ENCODE results near the gene CCDC87.
"Not testable (repeated sequence)": the region's sequence is repeated elsewhere in the genome, so short reads cannot be mapped to it uniquely, and the experiment has no call there.

Gene CCDC87

DNA sequence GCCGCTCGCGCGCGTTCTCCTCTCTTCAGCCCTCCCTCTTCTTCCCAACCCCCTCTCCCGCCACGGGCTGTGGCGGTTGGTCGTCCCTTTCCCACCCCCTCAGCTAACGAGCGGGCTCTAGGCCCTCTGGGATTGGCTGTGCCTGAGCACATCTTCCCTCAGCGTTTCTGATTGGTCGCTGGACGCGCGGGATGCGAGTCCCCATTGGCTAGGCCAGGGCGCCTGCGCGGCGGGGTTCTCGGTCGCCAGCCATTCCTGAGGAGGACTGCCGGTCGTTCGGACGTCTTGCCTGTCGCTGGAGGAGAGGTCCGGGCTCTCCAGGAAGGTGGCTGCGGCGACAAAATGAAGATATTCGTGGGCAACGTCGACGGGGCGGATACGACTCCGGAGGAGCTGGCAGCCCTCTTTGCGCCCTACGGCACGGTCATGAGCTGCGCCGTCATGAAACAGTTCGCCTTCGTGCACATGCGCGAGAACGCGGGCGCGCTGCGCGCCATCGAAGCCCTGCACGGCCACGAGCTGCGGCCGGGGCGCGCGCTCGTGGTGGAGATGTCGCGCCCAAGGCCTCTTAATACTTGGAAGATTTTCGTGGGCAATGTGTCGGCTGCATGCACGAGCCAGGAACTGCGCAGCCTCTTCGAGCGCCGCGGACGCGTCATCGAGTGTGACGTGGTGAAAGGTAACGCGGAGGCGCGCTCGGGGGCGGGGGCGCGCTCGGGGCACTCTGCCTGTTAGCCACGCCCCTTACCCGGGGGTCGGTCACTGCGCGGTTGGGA lies 23.7 kb upstream of the CCDC87 start, which contains the start of gene RBM14:
RBM14 (plus strand) TSS at position 252 of the 776 bp plus-strand sequence; CDS start at position 343, 91 bp downstream.
- peak; percentile 98 for DNase-seq

DNA sequence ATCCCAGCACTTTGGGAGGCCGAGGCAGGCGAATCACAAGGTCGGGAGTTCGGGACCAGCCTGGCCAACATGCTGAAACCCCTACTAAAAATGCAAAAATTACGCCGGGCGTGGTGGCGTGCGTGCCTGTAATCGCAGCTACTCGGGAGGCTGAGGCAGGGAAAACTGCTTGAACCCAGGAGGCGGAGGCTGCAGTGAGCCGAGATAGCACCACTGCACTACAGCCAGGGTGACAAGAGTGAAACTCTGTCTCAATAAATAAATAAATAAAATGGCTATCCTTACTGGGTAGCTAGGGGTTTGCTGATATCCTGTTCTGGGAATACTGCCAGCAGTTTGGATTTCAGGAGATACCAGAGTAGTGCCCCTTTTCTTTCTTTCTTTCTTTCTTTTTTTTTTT lies 21.2 kb upstream of the CCDC87 start:
- no peak for DNase-seq

DNA sequence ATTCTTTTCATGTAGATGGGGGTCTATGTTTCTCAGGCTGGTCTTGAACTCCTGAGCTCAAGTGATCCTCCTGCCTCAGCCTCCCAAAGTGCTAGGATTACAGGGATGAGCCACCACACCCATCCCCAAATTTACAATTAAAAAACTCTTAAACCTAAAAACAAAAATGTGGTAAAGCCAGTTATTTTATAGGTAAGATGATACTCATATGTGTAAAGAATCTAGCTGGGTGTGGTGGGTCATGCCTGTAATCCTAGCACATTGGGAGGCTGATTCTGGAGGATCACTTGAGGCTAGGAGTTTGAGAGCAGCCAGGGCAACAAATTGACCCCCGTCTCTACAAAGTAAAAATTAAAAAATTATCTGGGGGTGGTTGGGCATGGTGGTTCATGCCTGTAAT lies 19.6 kb upstream of the CCDC87 start:
- DNase-seq: no peak

DNA sequence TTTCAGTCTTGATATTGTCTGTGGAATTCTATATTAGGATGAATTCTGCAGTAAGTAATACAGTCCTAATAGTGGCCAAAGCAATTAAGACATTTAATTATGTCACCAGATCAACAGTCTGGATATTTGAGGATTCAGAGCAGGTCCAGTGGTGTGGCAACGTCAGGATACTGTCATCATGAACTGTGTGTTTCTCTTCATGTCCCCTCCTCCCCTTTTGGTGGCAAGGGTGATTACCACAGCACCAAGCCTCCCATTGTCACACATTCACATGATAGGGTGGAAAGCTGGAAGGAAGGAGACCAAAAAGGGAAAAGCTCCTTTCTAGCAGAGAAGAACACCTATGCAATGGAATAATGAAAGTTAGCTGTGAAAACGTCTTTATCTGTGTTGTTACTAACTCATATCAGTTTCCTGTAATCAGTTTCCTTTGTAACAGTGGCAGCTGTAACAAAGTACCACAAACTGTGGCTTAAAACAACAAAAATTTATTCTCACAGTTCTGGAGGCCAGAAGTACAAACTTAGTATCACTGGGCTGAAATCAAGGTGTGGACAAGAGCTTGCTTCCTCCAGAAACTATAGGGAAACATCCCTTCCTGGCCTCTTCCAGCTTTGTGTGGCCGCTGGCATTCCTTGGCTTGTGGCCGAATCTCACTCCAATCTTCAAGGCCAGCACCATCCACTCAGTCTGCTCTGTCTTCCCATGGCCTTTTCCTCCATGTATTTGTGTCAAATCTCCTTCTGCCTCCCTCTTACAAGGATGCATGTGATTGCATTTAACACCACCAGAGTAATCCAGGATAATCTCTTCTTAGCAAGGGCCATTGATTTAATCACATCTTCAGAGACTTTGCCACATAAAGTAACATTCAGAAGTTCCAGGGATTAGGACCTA lies 17.1 kb upstream of the CCDC87 start:
- DNase-seq: no peak

DNA sequence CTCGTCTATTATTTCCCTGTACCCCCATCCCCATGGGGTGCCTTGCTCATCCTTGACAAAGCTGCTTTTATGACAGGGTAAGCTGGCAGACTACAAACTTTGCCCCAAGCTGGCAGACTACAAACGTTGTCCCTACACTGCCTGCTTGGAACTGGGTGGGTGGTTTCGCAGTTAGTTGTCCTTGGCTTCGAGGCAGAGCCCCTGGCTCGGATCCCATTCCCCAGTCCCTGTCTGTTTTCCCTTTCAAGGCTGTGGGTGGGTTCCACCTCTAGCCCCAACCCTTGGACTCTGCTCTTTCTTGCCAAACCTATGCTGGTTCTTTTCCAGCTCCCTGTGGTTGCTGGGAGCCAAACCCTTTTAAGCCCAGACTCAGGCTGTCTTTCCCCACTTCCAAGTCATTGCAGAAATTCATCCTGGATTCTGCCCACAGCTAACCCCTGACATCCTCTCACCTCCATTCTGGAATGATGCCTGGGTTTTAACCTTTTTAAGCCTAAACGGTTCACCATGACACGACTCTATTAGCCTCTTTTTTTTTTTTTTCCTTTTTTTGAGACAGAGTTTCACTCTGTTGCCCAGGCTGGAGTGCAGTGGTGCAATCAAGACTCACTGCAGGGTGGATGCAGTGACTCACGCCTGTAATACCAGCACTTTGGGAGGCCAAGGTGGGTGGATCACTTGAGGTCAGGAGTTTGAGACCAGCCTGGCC lies 14.4 kb upstream of the CCDC87 start:
- DNase-seq: no peak

DNA sequence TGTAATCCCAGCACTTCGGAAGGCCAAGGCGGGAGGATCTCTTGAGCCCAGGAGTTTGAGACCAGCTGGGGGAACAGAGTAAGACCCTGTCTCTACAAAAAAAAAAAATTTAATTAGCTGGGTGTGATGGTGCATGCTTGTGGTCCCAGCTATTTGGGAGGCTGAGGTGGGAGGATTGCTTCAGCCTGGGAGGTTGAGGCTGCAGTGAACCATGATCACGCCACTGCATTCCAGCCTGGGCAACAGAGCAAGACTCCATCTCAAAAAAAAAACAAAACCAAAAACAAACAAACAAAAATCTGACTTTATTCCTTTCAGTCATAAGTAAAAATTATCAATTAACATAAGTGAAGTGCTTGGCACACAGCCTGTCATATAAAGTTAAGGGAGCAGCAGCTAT lies 13.7 kb upstream of the CCDC87 start:
- DNase-seq: not testable (repeated sequence)

DNA sequence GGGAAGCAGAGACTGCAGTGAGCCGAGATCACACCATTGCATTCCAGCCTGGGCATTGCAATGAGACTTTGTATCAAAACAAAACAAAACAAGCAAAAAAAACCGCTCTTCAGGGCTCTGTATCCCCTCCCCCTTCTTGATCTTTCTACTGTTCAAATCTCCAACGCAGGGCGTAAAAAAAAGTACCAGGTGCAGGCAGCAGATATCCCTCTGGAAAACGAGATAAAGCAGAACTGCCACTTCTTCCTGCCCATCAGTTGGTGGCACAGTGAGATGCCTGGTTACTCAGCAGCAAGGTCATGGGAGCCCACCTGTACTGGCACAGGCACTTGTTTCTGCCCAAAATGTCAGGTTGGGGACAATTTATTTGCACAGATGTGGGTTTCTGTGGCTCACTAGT lies 11.3 kb upstream of the CCDC87 start:
- DNase-seq: no peak

DNA sequence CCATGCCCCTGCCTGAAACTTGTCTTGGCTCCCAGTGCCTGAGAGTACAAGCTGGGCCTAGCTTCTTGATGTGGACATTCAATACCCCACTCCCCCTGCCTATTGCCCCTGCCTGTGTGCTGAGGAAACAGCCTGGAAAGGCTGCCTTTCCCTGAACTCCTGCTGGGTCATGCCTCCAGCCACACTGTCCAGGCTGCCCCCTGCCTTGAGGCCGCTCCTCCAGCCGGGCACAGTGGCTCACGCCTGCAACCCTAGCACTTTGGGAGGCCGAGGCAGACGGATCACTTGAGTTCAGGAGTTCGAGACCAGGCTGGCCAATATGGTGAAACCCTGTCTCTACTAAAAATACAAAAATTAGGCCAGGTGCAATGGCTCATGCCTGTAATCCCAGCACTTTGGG lies 10.2 kb upstream of the CCDC87 start:
- DNase-seq: no peak

DNA sequence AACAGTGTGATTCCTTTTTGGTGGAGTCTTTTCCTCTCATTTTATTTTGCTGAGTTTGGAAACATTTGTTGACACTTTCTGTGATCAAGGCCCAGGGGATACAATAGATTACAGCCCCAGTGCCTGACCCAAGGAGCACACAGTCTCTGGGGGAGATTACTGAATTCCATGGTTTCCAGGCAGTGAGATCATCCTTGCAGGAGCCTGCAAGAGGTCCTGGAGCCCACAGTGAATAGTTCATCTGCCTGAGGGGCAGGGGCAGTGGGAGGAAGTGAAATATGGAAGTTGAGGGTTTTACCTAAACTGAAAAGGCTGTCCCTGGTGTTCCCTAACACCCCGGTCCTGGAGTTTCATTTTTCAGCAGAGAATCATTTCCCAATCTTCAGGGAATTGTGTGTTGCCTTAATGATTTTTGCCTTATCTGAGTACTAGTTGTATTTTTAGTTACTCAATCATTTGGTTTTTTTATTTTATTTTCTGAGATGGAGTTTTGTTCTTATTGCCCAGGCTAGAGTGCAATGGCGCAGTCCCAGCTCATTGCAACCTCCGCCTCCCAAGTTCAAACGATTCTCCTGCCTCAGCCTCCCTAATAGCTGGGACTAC lies 7.9 kb upstream of the CCDC87 start:
- no peak for DNase-seq

DNA sequence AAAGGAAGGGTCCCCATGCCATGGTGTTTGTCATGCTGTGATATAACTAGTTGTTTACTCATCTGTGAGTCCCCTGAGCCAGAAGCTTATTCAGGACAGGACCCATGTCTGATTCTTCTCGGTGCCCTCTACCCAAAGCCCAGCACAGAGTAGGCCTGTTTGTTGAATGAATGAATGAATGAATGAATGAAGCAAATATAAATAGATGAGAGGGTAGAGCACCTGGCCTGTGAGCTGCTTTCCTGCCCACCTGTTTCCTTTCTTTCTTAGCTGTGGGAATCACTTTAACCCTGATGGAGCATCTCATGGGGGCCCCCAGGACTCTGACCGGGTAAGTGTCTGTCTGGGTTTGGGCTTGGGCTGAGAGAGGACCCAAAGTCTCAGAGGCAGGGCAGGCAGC lies 7.4 kb upstream of the CCDC87 start:
- DNase-seq: no peak

DNA sequence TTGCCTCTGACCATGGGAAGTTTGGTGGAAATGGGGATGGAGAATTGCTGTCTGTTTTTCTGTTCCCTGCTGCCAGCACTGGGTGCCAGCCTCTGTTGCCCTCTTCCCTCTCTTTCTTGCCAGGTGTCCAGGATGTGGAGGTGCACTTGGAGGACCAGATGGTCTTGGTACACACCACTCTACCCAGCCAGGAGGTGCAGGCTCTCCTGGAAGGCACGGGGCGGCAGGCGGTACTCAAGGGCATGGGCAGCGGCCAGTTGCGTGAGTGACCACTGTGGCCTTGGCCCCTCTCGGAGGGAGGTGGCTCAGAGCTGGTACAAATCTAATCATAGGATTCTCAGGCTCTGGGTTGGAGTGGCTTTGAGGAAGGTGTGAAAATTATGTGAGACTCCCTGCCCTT lies 6.1 kb upstream of the CCDC87 start:
- no peak for DNase-seq

DNA sequence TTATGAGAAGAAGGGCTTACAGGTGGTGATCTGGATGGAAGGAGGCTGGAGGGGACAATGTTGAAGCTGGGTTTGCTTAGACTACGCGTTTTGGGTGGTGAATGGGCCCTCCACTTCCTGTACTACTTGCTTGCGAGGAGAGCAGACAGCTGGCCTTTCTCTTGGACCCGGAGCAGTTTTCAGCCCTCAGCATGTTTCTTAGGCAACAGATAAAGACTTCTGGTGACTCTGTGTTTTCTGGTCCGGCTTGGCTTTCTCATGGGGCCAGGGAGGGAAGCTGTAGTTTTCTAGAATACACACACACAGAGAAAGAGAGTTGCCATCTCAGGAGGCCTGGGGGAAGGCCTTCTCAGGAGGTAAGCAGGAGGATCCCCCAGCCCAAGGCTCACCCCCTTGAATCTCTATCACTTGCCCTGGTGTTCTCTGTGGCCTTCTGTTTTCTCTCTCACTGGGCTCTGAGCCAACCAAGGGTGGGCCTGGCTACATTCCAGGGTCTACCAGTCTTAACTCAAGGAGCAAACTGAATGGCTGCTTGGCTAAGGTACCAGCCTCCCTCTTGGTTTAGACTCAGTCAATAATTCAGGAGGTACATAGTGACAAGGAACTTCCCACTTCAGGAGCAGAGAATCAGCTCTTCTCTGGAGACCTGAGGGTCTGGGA lies 2.5 kb upstream of the CCDC87 start:
- DNase-seq: no peak

DNA sequence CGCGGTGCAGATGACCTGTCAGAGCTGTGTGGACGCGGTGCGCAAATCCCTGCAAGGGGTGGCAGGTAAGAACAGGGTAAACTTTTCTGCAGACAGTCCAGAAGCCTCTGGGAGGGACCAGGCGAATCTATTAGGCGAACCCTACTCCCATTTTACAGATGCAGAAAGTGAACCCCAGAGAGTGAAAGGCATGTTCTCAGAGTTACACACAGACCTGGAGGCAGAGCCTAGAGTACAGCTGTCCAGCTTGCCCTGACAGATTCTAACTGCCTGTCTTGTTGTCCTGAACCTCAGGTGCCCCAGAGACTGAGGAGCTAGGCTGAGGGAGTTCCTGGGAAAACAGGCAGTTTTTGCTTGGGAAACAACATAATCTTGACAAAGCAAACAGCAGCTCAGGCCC lies 787 bp upstream of the CCDC87 start:
- DNase-seq: no peak

DNA sequence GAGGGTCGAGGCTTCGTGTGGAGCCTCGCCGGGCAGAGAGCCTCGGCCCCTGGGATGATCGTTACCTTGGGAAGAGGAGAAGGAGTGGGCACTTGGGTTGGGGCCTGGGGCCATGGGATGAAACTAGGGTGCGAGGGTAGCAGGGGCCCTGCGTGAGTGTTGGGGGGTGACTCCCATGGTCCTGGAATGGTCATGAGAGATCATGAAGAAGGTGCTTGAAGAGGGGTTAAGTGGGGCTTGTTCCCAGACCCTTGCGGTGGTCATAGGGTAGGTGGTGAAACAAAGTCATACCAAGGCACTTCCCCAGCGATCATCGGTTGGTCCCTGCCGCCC lies 406 bp upstream of the CCDC87 start:
- peak; percentile 21 for DNase-seq

DNA sequence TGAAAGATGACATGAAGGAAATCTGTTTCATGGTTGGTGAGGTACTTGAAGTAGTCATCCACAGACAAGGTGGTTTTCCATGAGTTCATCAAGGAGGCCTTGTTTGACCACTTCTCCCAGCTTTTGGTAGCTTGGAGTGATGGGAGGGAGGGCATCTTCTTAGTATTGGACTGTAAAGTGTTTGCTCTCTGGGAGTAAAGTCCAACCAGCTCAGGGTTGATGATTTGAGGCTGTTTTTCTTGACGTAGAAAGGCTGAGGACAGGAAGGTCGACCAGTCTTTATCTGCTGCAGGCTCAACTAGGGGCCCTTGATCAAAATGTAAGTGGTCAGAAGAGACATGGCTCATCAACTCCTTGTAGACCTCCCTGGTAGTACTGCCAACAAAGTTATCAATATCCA lies 1.7 kb downstream of the CCDC87 start:
- no peak for DNase-seq

DNA sequence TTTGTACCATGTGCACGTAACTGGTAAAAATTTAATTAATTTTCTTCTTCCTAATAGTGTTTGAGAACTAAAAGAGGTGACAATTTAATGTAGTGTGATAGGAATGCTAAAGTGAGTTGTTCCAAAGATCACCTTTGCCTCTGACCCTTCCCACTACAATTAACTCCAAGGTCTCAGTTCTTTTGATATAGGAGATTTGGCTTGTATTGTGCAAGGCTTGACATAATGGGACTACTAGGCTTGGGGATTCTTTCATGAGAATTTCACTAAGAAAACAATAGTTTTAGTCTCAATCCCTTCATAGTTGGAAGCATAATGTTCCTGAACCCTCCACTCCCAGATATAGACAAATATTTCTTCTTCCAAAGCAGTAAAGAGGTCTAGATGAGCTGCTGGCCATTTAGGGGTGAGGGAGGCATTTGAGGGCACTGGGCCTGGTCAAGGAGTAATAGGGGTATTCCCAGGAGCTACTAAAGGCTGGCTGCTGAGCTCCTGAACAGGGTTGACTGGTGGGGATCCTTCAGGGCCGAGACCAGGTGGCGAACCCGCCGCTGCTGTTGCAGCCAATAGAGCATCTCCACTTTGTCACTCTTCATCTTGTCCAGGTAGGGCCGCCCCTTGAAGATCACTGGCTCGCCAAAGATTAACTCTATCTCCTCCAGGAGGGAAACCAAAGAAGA lies 2.7 kb downstream of the CCDC87 start:
- DNase-seq: no peak

DNA sequence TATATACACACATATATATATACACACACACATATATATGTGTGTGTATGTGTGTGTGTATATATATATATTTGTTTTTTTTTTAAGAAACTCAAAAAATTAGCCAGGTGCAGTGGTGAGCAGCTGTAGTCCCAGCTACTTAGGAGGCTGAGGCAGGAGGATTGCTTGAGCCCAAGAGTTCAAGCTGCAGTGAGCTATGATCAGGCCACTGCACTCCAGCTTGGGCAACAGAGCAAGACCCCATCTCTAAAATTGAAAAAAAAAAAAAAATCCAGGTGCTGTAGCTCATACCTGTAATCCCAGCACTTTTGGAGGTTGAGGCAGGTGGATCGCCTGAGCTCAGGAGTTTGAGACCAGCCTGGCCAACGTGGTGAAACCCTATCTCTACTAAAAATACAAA lies 3.5 kb downstream of the CCDC87 start:
- DNase-seq: not testable (repeated sequence)

DNA sequence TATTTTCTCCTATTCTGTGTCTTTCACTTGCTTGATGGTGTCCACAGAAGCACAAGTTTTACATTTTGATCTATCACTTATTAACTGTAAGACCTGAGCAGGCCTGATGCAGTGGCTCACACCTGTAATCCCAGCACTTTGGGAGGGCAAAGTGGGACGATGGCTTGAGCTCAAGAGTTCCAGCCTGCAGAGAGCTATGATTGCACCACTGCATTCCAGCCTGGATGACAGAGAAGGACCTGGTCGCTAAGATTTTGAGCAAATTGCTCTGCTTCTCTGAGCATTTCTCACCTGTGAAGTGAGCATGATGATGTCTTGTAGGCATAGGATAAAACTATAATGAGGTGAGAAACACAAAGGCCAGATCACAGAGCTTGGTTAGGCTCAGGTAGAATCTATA lies 6.7 kb downstream of the CCDC87 start:
- DNase-seq: no peak

DNA sequence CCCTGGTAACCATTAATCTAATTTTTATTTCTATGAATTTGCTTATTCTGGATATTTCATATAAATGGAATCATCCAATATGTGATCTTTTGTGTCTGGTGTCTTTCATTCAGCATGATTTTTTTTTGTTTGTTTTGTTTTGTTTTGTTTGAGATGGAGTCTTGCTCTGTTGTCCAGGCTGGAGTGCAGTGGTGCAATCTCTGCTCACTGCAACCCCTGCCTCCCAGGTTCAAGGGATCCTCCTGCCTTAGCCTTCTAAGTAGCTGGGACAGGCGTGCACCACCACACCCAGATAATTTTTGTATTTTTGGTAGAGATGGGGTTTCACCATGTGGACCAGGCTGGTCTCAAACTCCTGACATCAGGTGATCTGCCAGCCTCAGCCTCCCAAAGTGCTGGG lies 7.4 kb downstream of the CCDC87 start:
- not testable (repeated sequence) for DNase-seq

DNA sequence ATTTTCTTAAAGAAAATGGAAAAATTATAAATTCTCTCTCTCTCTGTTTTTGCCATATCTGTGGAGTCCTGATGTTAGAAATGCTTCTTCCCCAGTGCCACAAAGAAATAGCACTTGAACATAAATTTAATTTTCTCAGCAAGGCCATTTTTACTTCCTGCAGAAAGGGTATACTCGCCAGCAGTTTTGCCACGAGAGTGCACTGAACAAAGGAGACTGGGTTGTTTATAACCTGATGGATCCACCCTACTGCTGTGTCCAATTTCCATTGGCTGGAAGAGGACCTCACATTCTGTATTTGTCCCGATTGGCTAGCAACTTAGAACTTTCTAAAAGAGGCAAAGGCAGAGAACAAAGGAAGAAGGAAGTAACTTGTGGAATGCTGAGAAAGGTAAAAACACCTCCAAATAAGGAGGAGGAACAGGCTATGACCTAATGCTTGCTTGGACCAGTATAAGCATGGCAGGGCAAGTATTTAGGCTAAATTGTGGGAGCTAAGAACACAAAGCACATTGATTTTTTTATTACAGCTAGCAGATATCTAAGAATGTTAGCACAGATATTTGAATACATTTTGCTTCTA lies 10.2 kb downstream of the CCDC87 start:
- not testable (repeated sequence) for DNase-seq

DNA sequence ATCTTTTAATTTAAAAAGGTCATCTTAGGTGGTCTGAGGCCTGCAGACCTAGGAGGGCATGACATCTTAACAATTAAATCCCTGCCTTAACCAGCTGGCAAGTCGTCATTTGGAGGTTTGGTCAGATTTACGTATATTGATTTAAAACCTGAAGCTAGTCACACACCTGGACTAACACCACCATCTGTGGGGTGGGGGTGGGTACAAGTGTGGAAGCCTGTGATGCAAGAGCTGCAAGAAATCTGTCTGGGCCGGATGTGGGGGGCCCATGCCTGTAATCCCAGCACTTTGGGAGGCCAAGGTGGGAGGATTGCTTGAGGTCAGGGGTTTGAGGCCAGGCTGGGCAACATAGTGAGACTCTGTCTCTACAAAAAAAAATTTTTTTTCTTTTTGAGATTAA lies 11.6 kb downstream of the CCDC87 start:
- DNase-seq: no peak

DNA sequence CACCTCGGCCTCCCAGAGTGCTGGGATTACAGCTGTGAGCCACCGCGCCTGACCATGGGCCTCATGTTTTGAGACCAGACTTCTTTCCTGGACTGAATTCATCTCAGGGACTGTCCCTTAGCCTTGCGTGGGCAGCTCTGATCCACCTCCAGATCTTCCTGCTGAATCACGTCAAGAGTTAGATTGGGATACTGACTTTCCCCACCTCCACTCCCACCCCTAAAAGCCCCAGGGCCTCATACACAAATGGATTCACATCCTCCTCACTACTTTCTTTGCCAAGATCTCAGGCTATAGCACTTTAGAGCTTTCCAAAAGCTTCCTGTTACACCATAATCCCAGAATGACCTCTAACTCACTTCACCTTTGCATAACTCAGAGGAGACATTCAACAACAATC lies 12.1 kb downstream of the CCDC87 start:
- DNase-seq: no peak

Measured in CD4-positive, alpha-beta T cell treated with Interleukin-17A for 4 hours (primary cell).